HepG2 (cell line): ENCODE data around the gene SYT14. TPM values are rescaled to one million over a fixed set of nuclear protein-coding genes. Genes with fewer than 3 reads are reported as not detected.

ENCODE experiments used
- ATAC-seq: fragments of 200-7000 bp; cut with Tn5 transposase; 3 replicates; pipeline ENCODE4 v1.9.1; 2020; ENCODE audit warnings: mild to moderate bottlenecking, moderate library complexity
- BruUV-seq: library from RNA; stranded (reverse); fragments of 400-500 nt; replicated peaks from 2 replicates; lab custom pipeline; 2021; lab: Mats Ljungman, UMichigan
- CTCF ChIA-PET: fragments of 300-600 bp; formaldehyde crosslinking; extraction: SDS; loops from one replicate; lab custom pipeline; 2021; ENCODE audit warnings: low total read pairs, inconsistent platforms, low intra/inter-chr PET ratio; lab: Yijun Ruan, JAX
- POLR2A ChIA-PET: fragments of 350-600 bp; sonication (Branson Sonifier 250); formaldehyde crosslinking; loops from one replicate; lab custom pipeline; 2020; ENCODE audit warnings: antibody characterized with exemption, inconsistent platforms; lab: Yijun Ruan, JAX
- DNase-seq: peaks from one replicate; pipeline ENCODE4 v3.0.0-alpha.2; 2015; ENCODE audit warnings: low spot score
- FAIRE-seq: peaks from 3 replicates; lab custom pipeline; 2011; peaks lifted over from hg19 to GRCh38; lab: Jason Lieb, UNC
- H2AFZ ChIP-seq: one replicate; pipeline ENCODE4 v1.6.1; 2011; ENCODE audit warnings: low read length, inconsistent platforms
- H3K27ac ChIP-seq: fragments of 300-600 bp; 3 replicates; pipeline ENCODE4 v1.8.0; 2011; ENCODE audit warnings: mixed run types, mild to moderate bottlenecking, mixed read lengths, low read length, inconsistent platforms; ENCODE audit not compliant: insufficient read depth; ENCODE audit errors: extremely low read length
- H3K27me3 ChIP-seq, 2 experiments: fragments of 200-600 bp in 1 of 2; 2 replicates in 1 of 2; 3 replicates in 1 of 2; pipeline versions ENCODE4 v1.6.0 to v1.8.0; 2011; ENCODE audit warnings: low read length in 2 of 2, mild to moderate bottlenecking in 2 of 2, moderate library complexity in 2 of 2, inconsistent platforms in 1 of 2; ENCODE audit not compliant: insufficient read depth in 2 of 2, control insufficient read depth in 1 of 2
- H3K36me3 ChIP-seq, 2 experiments: fragments of 200-600 bp in 1 of 2; replicated peaks in 1 of 2; 2 replicates in 1 of 2; 3 replicates in 1 of 2; pipeline versions ENCODE4 v1.5.1 to v1.8.0; 2011; ENCODE audit warnings: low read length in 2 of 2, inconsistent platforms in 1 of 2; ENCODE audit not compliant: insufficient read depth in 2 of 2, control insufficient read depth in 1 of 2
- H3K4me1 ChIP-seq: 2 replicates; pipeline ENCODE4 v1.5.1; 2012; ENCODE audit warnings: low read length, inconsistent platforms; ENCODE audit not compliant: insufficient read depth
- H3K4me2 ChIP-seq: 2 replicates; pipeline ENCODE4 v1.6.0; 2011; ENCODE audit warnings: low read depth, low read length, inconsistent platforms
- H3K4me3 ChIP-seq, 3 experiments: fragments of 200-600 bp in 1 of 3; sonication (generic), shearing (Covaris generic) in 1 of 3; replicated peaks in 1 of 3; 2 replicates each; pipeline ENCODE4 v1.5.1; 2011 to 2016; ENCODE audit warnings: low read length in 3 of 3, inconsistent platforms in 2 of 3, low read depth in 2 of 3, mild to moderate bottlenecking in 2 of 3, control low read depth in 1 of 3, mixed read lengths in 1 of 3; ENCODE audit not compliant: insufficient read depth in 1 of 3
- H3K79me2 ChIP-seq: one replicate; pipeline ENCODE4 v1.6.1; 2011; ENCODE audit warnings: low read length, inconsistent platforms; ENCODE audit not compliant: insufficient read depth
- H3K9ac ChIP-seq: 2 replicates; pipeline ENCODE4 v1.6.0; 2011; ENCODE audit warnings: mild to moderate bottlenecking, low read depth, low read length, inconsistent platforms; ENCODE audit not compliant: insufficient read depth
- H3K9me3 ChIP-seq: 2 replicates; pipeline ENCODE4 v1.5.1; 2012; ENCODE audit warnings: mild to moderate bottlenecking, low read length
- H4K20me1 ChIP-seq: 2 replicates; pipeline ENCODE4 v1.6.0; 2011; ENCODE audit warnings: inconsistent platforms, mild to moderate bottlenecking, low read length, moderate library complexity; ENCODE audit not compliant: insufficient read depth
- CBFB ChIP-seq: sonication (generic); formaldehyde crosslinking; IDR thresholded peaks from 2 replicates; pipeline ENCODE4 v1.4.0; 2020; ENCODE audit warnings: missing genetic modification reagents
- HCFC1 ChIP-seq: fragments of 150-350 bp; IDR thresholded peaks from 2 replicates; pipeline ENCODE4 v1.6.1; 2014; ENCODE audit warnings: low read depth, low read length
- HMG20A ChIP-seq: IDR thresholded peaks from 2 replicates; pipeline ENCODE4 v1.6.1; 2016; ENCODE audit warnings: borderline replicate concordance
- MED8 ChIP-seq: sonication (generic); formaldehyde crosslinking; IDR thresholded peaks from 2 replicates; pipeline ENCODE4 v1.8.1; 2023; ENCODE audit warnings: mild to moderate bottlenecking, missing genetic modification reagents; ENCODE audit not compliant: insufficient replicate concordance
- RBM22 ChIP-seq: fragments of 200-400 bp; formaldehyde crosslinking; optimal IDR thresholded peaks from 2 replicates; pipeline ENCODE3; 2017; ENCODE audit warnings: mild to moderate bottlenecking, low read length, moderate library complexity
- SPEN ChIP-seq: sonication (generic); formaldehyde crosslinking; IDR thresholded peaks from 2 replicates; pipeline ENCODE4 v1.5.1; 2020; ENCODE audit warnings: low read depth, mild to moderate bottlenecking, missing genetic modification reagents
- SRY ChIP-seq: sonication (generic); formaldehyde crosslinking; IDR thresholded peaks from 2 replicates; pipeline ENCODE4 v1.8.0; 2022; ENCODE audit warnings: mild to moderate bottlenecking, missing genetic modification reagents
- TAF1 ChIP-seq: sonication (generic); formaldehyde crosslinking; IDR thresholded peaks from 2 replicates; pipeline ENCODE4 v1.4.0; 2020; ENCODE audit warnings: missing genetic modification reagents
- ZNF605 ChIP-seq: sonication (generic); formaldehyde crosslinking; IDR thresholded peaks from 2 replicates; pipeline ENCODE4 v1.8.0; 2022; ENCODE audit warnings: mild to moderate bottlenecking, missing genetic modification reagents
- ZNF607 ChIP-seq: sonication (generic); formaldehyde crosslinking; IDR thresholded peaks from 2 replicates; pipeline ENCODE4 v1.5.1; 2020; ENCODE audit warnings: missing genetic modification reagents, mild to moderate bottlenecking, borderline replicate concordance
- ZNF841 ChIP-seq: sonication (generic); formaldehyde crosslinking; IDR thresholded peaks from 2 replicates; pipeline ENCODE4 v1.8.1; 2023; ENCODE audit warnings: missing genetic modification reagents, borderline replicate concordance
- WGBS: methylation state at CpG from one replicate; pipeline ENCODE4 v1.1.6; 2017; ENCODE audit warnings: low lambda C conversion rate; 5-methylcytosine and 5-hydroxymethylcytosine counted together
- in situ Hi-C: cut with HindIII; loops from 2 replicates; pipeline ENCODE4 v1.10.0; 2017; ENCODE audit warnings: low pct_unique_long_range_greater_than_20kb; ENCODE audit not compliant: extremely low pct_ligation_motif_present
- intact Hi-C: fragments of 100-400 bp; cut with micrococcal nuclease; formaldehyde crosslinking; loops from one replicate; pipeline ENCODE4 v1.10.0; 2022; ENCODE audit not compliant: unreplicated experiment
- polyA plus RNA-seq, 8 experiments: library from polyadenylated mRNA; depleted of rRNA in 3 of 8; stranded (reverse) in 7 of 8; unstranded in 1 of 8; fragments of >200 nt; fragmentation: Illumina TruSeq in 4 of 8; extraction: Trizol in 4 of 8; gene quantifications; 2 replicates each; pipeline versions ENCODE4 v1.2.1 to v1.2.3, GENCODE V29; 2011 to 2016; ENCODE audit warnings: low read depth in 4 of 8, missing spikeins in 1 of 8, mixed read lengths in 1 of 8; ENCODE audit not compliant: insufficient read depth in 1 of 8
- total RNA-seq, 5 experiments: library from RNA; depleted of rRNA; stranded (reverse); fragments of >200 nt; fragmentation: Illumina TruSeq; extraction: Trizol; gene quantifications; 2 replicates each; pipeline ENCODE4 v1.2.3, GENCODE V29; 2016; ENCODE audit warnings: low read depth in 1 of 5
- TF ChIP-seq, protein P1 (sequence below): sonication (generic); formaldehyde crosslinking; IDR thresholded peaks from 2 replicates; pipeline ENCODE4 v1.4.0; 2020; ENCODE audit warnings: missing genetic modification reagents, mild to moderate bottlenecking, borderline replicate concordance
- TF ChIP-seq, protein P2 (sequence below): sonication (generic); formaldehyde crosslinking; IDR thresholded peaks from 2 replicates; pipeline ENCODE4 v1.9.0; 2022; ENCODE audit warnings: missing genetic modification reagents, mild to moderate bottlenecking, borderline replicate concordance
- TF ChIP-seq, protein P3 (sequence below): sonication (generic); formaldehyde crosslinking; IDR thresholded peaks from 2 replicates; pipeline ENCODE4 v1.5.0; 2020; ENCODE audit warnings: mild to moderate bottlenecking, missing genetic modification reagents
- TF ChIP-seq, protein P4 (sequence below): sonication (generic); formaldehyde crosslinking; conservative IDR thresholded peaks from 2 replicates; pipeline ENCODE4 v1.8.0; 2022; ENCODE audit warnings: low read depth, missing genetic modification reagents

SYT14 gene
- total and polyA plus RNA-seq, 2 of the 13 experiments (the other 11 are each of a cell fraction or from before 2014, with no cell fraction given) = not detected

DNA sequence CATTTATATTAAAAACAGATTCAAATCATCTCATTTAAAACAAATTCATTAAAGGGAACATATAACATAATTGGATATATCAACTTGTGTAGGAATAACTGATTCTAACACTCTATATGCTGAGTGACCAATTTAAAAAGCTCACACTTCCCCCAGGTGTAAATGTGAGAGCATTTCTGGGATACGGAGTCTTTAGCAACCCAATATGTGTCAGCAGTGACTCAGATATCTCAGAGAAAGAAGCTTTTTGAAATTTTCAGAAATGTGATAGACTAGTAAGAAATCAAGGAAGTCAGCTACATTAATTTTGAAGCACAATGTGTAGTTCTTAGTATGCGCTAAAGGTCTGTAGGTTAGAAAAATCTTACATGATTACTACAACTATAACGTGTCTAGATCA is 206.7 kb downstream of the SYT14 start:
- CTCF ChIA-PET = interaction anchor here (1.4 to 2.0 kb wide), 2 partner anchors 166 to 216 kb away, joined by 5 to 22 read pairs; no protein-coding TSS in a partner anchor
- Histone ChIP-seq H2AFZ (no peak overlapping the region), H3K4me3 (no peak overlapping the region), H3K79me2 (no peaks in the 10 kb centered on the region), H4K20me1 (no peaks in the 10 kb centered on the region), H3K27ac (no peak overlapping the region), H3K4me2 (no peak overlapping the region), H3K36me3 (no peaks in the 10 kb centered on the region), H3K9me3 (no peaks in the 10 kb centered on the region), H3K9ac (no peak overlapping the region), H3K27me3 (no peaks in the 10 kb centered on the region), H3K4me1 (no peaks in the 10 kb centered on the region)
- FAIRE-seq (no peak), ATAC-seq (no peak), DNase-seq (no peak)
- no TSS peak for BruUV-seq
- intact Hi-C loops (loop anchor here (1.0 kb wide), 1 partner anchor 256 kb away; no protein-coding TSS in a partner anchor), in situ Hi-C loops (loop anchor here (5.0 kb wide), 1 partner anchor 168 kb away; no protein-coding TSS in a partner anchor)
- 2% methylated on average over 3 of the region's 3 CpGs for WGBS
- POLR2A ChIA-PET = no interaction called here
- TF ChIP-seq RBM22 (no peak), HMG20A (CRISPR knock-in tag) (no peak), CBFB (CRISPR knock-in tag) (no peak), ZNF605 (CRISPR knock-in tag) (no peak), HCFC1 (no peak), ZNF841 (CRISPR knock-in tag) (no peak), SPEN (no peak), TAF1 (CRISPR knock-in tag) (no peak), MED8 (CRISPR knock-in tag) (no peak), SRY (no peak), ZNF607 (CRISPR knock-in tag) (no peak)
- TF ChIP-seq, protein P1, sequence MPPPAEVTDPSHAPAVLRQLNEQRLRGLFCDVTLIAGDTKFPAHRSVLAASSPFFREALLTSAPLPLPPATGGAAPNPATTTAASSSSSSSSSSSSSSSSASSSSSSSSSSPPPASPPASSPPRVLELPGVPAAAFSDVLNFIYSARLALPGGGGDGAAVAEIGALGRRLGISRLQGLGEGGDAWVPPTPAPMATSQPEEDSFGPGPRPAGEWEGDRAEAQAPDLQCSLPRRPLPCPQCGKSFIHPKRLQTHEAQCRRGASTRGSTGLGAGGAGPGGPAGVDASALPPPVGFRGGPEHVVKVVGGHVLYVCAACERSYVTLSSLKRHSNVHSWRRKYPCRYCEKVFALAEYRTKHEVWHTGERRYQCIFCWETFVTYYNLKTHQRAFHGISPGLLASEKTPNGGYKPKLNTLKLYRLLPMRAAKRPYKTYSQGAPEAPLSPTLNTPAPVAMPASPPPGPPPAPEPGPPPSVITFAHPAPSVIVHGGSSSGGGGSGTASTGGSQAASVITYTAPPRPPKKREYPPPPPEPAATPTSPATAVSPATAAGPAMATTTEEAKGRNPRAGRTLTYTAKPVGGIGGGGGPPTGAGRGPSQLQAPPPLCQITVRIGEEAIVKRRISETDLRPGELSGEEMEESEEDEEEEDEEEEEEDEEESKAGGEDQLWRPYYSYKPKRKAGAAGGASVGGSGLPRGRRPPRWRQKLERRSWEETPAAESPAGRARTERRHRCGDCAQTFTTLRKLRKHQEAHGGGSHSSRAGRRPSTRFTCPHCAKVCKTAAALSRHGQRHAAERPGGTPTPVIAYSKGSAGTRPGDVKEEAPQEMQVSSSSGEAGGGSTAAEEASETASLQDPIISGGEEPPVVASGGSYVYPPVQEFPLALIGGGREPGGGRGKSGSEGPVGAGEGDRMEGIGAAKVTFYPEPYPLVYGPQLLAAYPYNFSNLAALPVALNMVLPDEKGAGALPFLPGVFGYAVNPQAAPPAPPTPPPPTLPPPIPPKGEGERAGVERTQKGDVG (CRISPR knock-in tag) = no peak
- TF ChIP-seq, protein P2, sequence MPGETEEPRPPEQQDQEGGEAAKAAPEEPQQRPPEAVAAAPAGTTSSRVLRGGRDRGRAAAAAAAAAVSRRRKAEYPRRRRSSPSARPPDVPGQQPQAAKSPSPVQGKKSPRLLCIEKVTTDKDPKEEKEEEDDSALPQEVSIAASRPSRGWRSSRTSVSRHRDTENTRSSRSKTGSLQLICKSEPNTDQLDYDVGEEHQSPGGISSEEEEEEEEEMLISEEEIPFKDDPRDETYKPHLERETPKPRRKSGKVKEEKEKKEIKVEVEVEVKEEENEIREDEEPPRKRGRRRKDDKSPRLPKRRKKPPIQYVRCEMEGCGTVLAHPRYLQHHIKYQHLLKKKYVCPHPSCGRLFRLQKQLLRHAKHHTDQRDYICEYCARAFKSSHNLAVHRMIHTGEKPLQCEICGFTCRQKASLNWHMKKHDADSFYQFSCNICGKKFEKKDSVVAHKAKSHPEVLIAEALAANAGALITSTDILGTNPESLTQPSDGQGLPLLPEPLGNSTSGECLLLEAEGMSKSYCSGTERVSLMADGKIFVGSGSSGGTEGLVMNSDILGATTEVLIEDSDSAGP (CRISPR knock-in tag) = no peak
- TF ChIP-seq, protein P3, sequence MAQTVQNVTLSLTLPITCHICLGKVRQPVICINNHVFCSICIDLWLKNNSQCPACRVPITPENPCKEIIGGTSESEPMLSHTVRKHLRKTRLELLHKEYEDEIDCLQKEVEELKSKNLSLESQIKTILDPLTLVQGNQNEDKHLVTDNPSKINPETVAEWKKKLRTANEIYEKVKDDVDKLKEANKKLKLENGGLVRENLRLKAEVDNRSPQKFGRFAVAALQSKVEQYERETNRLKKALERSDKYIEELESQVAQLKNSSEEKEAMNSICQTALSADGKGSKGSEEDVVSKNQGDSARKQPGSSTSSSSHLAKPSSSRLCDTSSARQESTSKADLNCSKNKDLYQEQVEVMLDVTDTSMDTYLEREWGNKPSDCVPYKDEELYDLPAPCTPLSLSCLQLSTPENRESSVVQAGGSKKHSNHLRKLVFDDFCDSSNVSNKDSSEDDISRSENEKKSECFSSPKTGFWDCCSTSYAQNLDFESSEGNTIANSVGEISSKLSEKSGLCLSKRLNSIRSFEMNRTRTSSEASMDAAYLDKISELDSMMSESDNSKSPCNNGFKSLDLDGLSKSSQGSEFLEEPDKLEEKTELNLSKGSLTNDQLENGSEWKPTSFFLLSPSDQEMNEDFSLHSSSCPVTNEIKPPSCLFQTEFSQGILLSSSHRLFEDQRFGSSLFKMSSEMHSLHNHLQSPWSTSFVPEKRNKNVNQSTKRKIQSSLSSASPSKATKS (CRISPR knock-in tag) = no peak
- TF ChIP-seq, protein P4, sequence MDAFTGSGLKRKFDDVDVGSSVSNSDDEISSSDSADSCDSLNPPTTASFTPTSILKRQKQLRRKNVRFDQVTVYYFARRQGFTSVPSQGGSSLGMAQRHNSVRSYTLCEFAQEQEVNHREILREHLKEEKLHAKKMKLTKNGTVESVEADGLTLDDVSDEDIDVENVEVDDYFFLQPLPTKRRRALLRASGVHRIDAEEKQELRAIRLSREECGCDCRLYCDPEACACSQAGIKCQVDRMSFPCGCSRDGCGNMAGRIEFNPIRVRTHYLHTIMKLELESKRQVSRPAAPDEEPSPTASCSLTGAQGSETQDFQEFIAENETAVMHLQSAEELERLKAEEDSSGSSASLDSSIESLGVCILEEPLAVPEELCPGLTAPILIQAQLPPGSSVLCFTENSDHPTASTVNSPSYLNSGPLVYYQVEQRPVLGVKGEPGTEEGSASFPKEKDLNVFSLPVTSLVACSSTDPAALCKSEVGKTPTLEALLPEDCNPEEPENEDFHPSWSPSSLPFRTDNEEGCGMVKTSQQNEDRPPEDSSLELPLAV = no peak
